H1 (cell line): ENCODE data around the gene NAXE. TPM values are rescaled to one million over a fixed set of nuclear protein-coding genes. Genes with fewer than 3 reads are reported as not detected.

Source experiments
- GTF2F1 ChIP-seq: IDR thresholded peaks from 2 replicates; pipeline ENCODE4 v1.6.1; 2012; ENCODE audit warnings: low read depth, low read length, improper control_type of control experiment, borderline replicate concordance
- JUN ChIP-seq: IDR thresholded peaks from 2 replicates; pipeline ENCODE4 v1.6.1; 2011; ENCODE audit warnings: low read depth, mild to moderate bottlenecking, improper control_type of control experiment, low read length
- polyA plus RNA-seq, 7 experiments: library from polyadenylated mRNA; depleted of rRNA in 3 of 7; stranded (reverse) in 5 of 7; unstranded in 2 of 7; fragments of >200 nt in 5 of 7; fragments of 200-250 nt in 2 of 7; gene quantifications; 1 replicate in 5 of 7; 2 replicates in 1 of 7; 4 replicates in 1 of 7; pipeline versions ENCODE4 v1.2.1 to v1.2.3, GENCODE V29; 2011 to 2013; ENCODE audit warnings: missing spikeins in 2 of 7, mixed read lengths in 2 of 7
- total RNA-seq: library from RNA; stranded (reverse); fragmentation: NEBNext Ultra II Directional; extraction: Animal tissue kit (Norgen Biotek cat#: 25700); gene quantifications from 2 replicates; pipeline ENCODE4 v1.2.1, GENCODE V29; 2021

NAXE gene
- total and polyA plus RNA-seq, 2 of the 8 experiments (the other 6 are each of a cell fraction or from before 2014, with no cell fraction given), result 73.1 to 74.3 TPM

DNA sequence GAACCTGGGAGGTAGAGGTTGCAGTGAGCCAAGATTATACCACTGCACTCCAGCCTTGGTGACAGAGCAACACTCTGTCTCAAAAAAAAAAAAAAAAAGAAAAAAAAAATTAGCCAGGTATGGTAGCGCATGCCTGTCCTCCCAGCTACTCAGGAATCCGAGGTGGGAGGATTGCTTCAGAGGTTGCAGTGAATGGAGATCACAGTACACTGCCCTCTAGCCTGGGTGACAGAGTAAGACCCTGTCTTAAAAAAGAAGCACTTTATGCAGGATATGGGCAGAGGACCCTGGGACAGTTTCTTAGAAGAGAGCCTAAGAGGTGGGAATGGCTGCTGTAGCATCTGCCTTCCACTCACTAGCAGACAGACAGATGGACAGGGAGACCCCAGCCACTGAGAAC lies 42.2 kb upstream of the NAXE start (continued):
- TF ChIP-seq JUN, result no peak
- no peak for TF ChIP-seq GTF2F1
